Mammary epithelial cell (primary cell): ENCODE results near the gene TAF1B.

Experiments
- CTCF ChIP-seq, 2 donors: IDR thresholded peaks in 1 of 2; conservative IDR thresholded peaks in 1 of 2; 2 replicates each; pipeline ENCODE4 v1.5.1; 2011 to 2012; ENCODE audit warnings: inconsistent platforms in 2 of 2, low read length in 2 of 2, mild to moderate bottlenecking in 2 of 2, control low read depth in 1 of 2, low read depth in 1 of 2; ENCODE audit not compliant: insufficient read depth in 1 of 2; ENCODE audit errors: extremely low read depth in 1 of 2
- EZH2 ChIP-seq: IDR thresholded peaks from 2 replicates; pipeline ENCODE4 v1.6.1; 2012; ENCODE audit warnings: low read length, inconsistent platforms, borderline replicate concordance

GRCh38 chr2:9820020-9820973 lies 23.0 kb upstream of the TAF1B start:
- TF ChIP-seq EZH2: no peak
- TF ChIP-seq CTCF (conservative IDR thresholded peaks at IDR 0.05 in 1 of 2, IDR thresholded peaks at IDR 0.05 in 1 of 2; ENCODE audit: extremely low read depth in 1 of 2, insufficient read depth in 1 of 2, low read depth in 1 of 2, low read length in 2 of 2): no peak
